ENCODE measurements around the gene NBEAL2. TPM values are rescaled to one million over a fixed set of nuclear protein-coding genes. Genes with fewer than 3 reads are reported as not detected.

Gene NBEAL2
- total and polyA plus RNA-seq, 2 of the 4 experiments (the other 2 are of a cell fraction) = 2.2 to 12.5 TPM

GRCh38 chr3:46996689-46997452 lies 17.4 kb downstream of the NBEAL2 start:
- WGBS, 2 experiments (ENCODE audit: extremely low coverage in 2 of 2, insufficient read length in 1 of 2) = 63% methylated on average over 3 of the region's 12 CpGs; no CpG with 5 or more reads in 1 of the 2 experiments
- Histone ChIP-seq H3K27ac (ENCODE audit: insufficient read depth, low read length) (no peak overlapping the region), H3K4me3 (ENCODE audit: insufficient read depth, low read depth, low read length) (no peak overlapping the region), H3K23ac (ENCODE audit: low read depth, low read length) (no peak overlapping the region), H3K4me2 (ENCODE audit: low read depth, low read length) (no peak overlapping the region), H4K91ac (ENCODE audit: insufficient read depth, low read depth, low read length) (no peak overlapping the region), H3K18ac (ENCODE audit: low read depth, low read length) (no peak overlapping the region), H4K8ac (ENCODE audit: low read depth in 2 of 2, low read length in 2 of 2) (no peak overlapping the region), H3K9me3 (ENCODE audit: control insufficient read depth, insufficient read depth, low read length) (no peaks in the 10 kb centered on the region), H3K36me3 (ENCODE audit: control insufficient read depth, insufficient read depth, low read length) (no peaks in the 10 kb centered on the region; the same call in 1 of the 2 replicates), H2AFZ (replicated peaks; ENCODE audit: low read length, poor library complexity) (no peak overlapping the region), H3K27me3 (ENCODE audit: control insufficient read depth, insufficient read depth, low read length) (no peaks in the 10 kb centered on the region), H3K14ac (replicated peaks; ENCODE audit: low read depth, low read length) (no peak overlapping the region), H2BK120ac (ENCODE audit: low read depth, low read length) (no peak overlapping the region), H4K5ac (ENCODE audit: low read depth, low read length) (no peak overlapping the region), H2AK5ac (ENCODE audit: low read depth, low read length) (peak overlapping the region; percentile 16; the same call in 1 of the 2 replicates), H3K79me1 (ENCODE audit: low read depth in 1 of 2, low read length in 2 of 2) (no peaks in the 10 kb centered on the region), H2AK9ac (replicated peaks; ENCODE audit: low read depth, low read length, poor library complexity) (peak overlapping the region; percentile 55), H3K4ac (ENCODE audit: low read depth, low read length) (no peak overlapping the region), H2BK15ac (ENCODE audit: low read depth, low read length) (no peak overlapping the region), H3K4me1 (ENCODE audit: control insufficient read depth, insufficient read depth, low read length) (peaks cover 5% of the 10 kb centered on the region; the same call in 1 of the 2 replicates), H3K9ac (ENCODE audit: low read depth, low read length) (no peak overlapping the region), H2BK5ac (ENCODE audit: low read depth, low read length, poor library complexity, severe bottlenecking) (no peak overlapping the region), H3K56ac (ENCODE audit: extremely low read depth, insufficient read depth, low read length) (no peak overlapping the region), H2BK20ac (ENCODE audit: low read depth, low read length) (no peak overlapping the region), H4K20me1 (ENCODE audit: insufficient read depth, low read length) (no peaks in the 10 kb centered on the region), H3K9me1 (ENCODE audit: insufficient read depth, low read length) (peaks cover 6% of the 10 kb centered on the region; the same call in 1 of the 2 replicates)
- ChIA-PET POLR2A (ENCODE audit: unreplicated experiment) (no interaction called here), CTCF (no interaction called here)
- intact Hi-C loops (cut with micrococcal nuclease) (no loop called here), dilution Hi-C loops (cut with HindIII; ENCODE audit: low sequenced_read_pairs, unreplicated experiment) (no loop called here), in situ Hi-C loops (cut with MboI; ENCODE audit: low sequenced_read_pairs) (no loop called here)
- no TSS peak for BruUV-seq (replicated peaks)
- DNase-seq (no peak), ATAC-seq (ENCODE audit: low read depth) (0 out of 2 replicates have a peak, but pooled peaks have one; percentile 13)
- no peak for TF ChIP-seq MXI1 (IDR thresholded peaks at IDR 0.05; ENCODE audit: borderline replicate concordance, low read depth, low read length)
- TF ChIP-seq RAD21 (IDR thresholded peaks at IDR 0.05; ENCODE audit: low read length) = no peak
- TF ChIP-seq CHD1 (IDR thresholded peaks at IDR 0.05; ENCODE audit: low read depth, low read length) = no peak
